GM18951 (cell line): ENCODE data around the gene SLC10A7.

Experiments
- POLR2A ChIP-seq: IDR thresholded peaks from 4 replicates; pipeline ENCODE4 v1.6.1; 2011; ENCODE audit warnings: mild to moderate bottlenecking; ENCODE audit not compliant: insufficient read length, insufficient read depth; ENCODE audit errors: extremely low read depth
- in situ Hi-C: fragments of 300-500 bp; cut with MboI; formaldehyde crosslinking; loops from one replicate; pipeline ENCODE4 v1.12.0; 2022; ENCODE audit warnings: low sequenced_read_pairs, mixed read lengths, inconsistent platforms; ENCODE audit not compliant: unreplicated experiment

Gene SLC10A7

GRCh38 chr4:146347822-146348221, 173.9 kb downstream of the SLC10A7 start:
- no peak for TF ChIP-seq POLR2A
- in situ Hi-C loops, result no loop called here

- in situ Hi-C loops, result no loop called here
- no peak for TF ChIP-seq POLR2A
Measured at GRCh38 chr4:146346276-146346675, 175.5 kb downstream of the SLC10A7 start.

- TF ChIP-seq POLR2A, result no peak
- in situ Hi-C loops, result no loop called here
Measured at GRCh38 chr4:146343776-146344175, 178.0 kb downstream of the SLC10A7 start.

- in situ Hi-C loops, result no loop called here
- TF ChIP-seq POLR2A, result no peak
Measured at GRCh38 chr4:146343199-146343598, 178.5 kb downstream of the SLC10A7 start.

- in situ Hi-C loops, result no loop called here
- TF ChIP-seq POLR2A, result no peak
Measured at GRCh38 chr4:146342600-146343192, 179.0 kb downstream of the SLC10A7 start.

GRCh38 chr4:146340798-146341197, 180.9 kb downstream of the SLC10A7 start:
- in situ Hi-C loops, result no loop called here

GRCh38 chr4:146338512-146338911, 183.2 kb downstream of the SLC10A7 start:
- in situ Hi-C loops, result loop anchor here (10.0 kb wide), 1 partner anchor 576 kb away; no protein-coding TSS in a partner anchor

More at GRCh38 chr4:146340798-146341197, 180.9 kb downstream of the SLC10A7 start:
- no peak for TF ChIP-seq POLR2A

GRCh38 chr4:146336410-146336807, 185.3 kb downstream of the SLC10A7 start:
- in situ Hi-C loops, result loop anchor here (10.0 kb wide), 1 partner anchor 578 kb away; no protein-coding TSS in a partner anchor

More at GRCh38 chr4:146338512-146338911, 183.2 kb downstream of the SLC10A7 start:
- no peak for TF ChIP-seq POLR2A

GRCh38 chr4:146335763-146336409, 185.9 kb downstream of the SLC10A7 start:
- in situ Hi-C loops, result loop anchor here (10.0 kb wide), 1 partner anchor 579 kb away; no protein-coding TSS in a partner anchor
- TF ChIP-seq POLR2A, result no peak

More at GRCh38 chr4:146336410-146336807, 185.3 kb downstream of the SLC10A7 start:
- TF ChIP-seq POLR2A, result no peak

GRCh38 chr4:146334862-146335449, 186.8 kb downstream of the SLC10A7 start:
- TF ChIP-seq POLR2A, result no peak
- in situ Hi-C loops, result loop anchor here (10.0 kb wide), 1 partner anchor 580 kb away; no protein-coding TSS in a partner anchor

- in situ Hi-C loops, result loop anchor here (10.0 kb wide), 1 partner anchor 581 kb away; no protein-coding TSS in a partner anchor
- TF ChIP-seq POLR2A, result no peak
Measured at GRCh38 chr4:146333895-146334262, 187.9 kb downstream of the SLC10A7 start.

GRCh38 chr4:146333187-146333894, 188.4 kb downstream of the SLC10A7 start:
- TF ChIP-seq POLR2A, result no peak
- in situ Hi-C loops, result loop anchor here (10.0 kb wide), 1 partner anchor 581 kb away; no protein-coding TSS in a partner anchor

GRCh38 chr4:146330392-146330791, 191.3 kb downstream of the SLC10A7 start:
- in situ Hi-C loops, result loop anchor here (10.0 kb wide), 1 partner anchor 584 kb away; no protein-coding TSS in a partner anchor
- no peak for TF ChIP-seq POLR2A
